DMS114 treated with DMSO at 0.1 percent for 48 hours (cell line): Measurements from ENCODE around the gene FAM156A.
"Not testable (repeated sequence)": the region's sequence is repeated elsewhere in the genome, so short reads cannot be mapped to it uniquely, and the experiment has no call there.

ENCODE experiments used
- DNase-seq: peaks from one replicate; lab custom pipeline; 2025; ENCODE audit not compliant: unreplicated experiment; lab: John Stamatoyannopoulos, UW

FAM156A gene

DNA sequence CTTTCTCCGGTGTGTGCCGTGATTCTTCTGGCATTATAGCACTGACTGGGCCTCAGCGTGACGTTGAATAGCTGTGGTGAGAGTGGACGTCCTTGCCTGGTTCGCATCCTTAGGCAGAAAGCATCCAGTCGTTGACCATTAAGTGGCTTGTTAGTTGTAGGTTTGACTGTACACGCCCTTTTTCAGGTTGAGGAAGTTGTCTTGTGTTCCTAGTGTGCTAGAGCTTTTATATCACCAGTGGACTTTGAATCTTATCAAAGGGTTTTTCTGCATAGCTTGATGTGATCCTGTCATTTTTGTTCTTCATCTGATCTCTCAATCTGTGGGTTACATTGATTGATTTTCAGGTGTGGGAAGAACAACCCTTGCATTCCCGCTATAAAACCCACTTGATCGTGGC lies 52.8 kb downstream of the FAM156A start:
- DNase-seq, result not testable (repeated sequence)
